Panc1 (cell line): ENCODE measurements around the gene WHRN. TPM values are rescaled to one million over a fixed set of nuclear protein-coding genes. Genes with fewer than 3 reads are reported as not detected.

ENCODE experiments used
- ATAC-seq: fragments of 200-7000 bp; cut with Tn5 transposase; 2 replicates; pipeline ENCODE4 v1.9.1; 2020; ENCODE audit warnings: mild to moderate bottlenecking, moderate library complexity
- BruUV-seq: library from RNA; stranded (reverse); fragments of 400-500 nt; replicated peaks from 2 replicates; lab custom pipeline; 2021; lab: Mats Ljungman, UMichigan
- CTCF ChIA-PET: fragments of 300-600 bp; sonication (Branson Sonifier 250); formaldehyde crosslinking; loops from one replicate; lab custom pipeline; 2022; ENCODE audit warnings: antibody characterized with exemption; lab: Charles Lee
- POLR2A ChIA-PET: fragments of 300-600 bp; sonication (Branson Sonifier 250); formaldehyde crosslinking; loops from one replicate; lab custom pipeline; 2022; ENCODE audit warnings: antibody characterized with exemption; lab: Charles Lee
- DNase-seq: peaks from one replicate; pipeline ENCODE4 v3.0.0-alpha.2; 2010; ENCODE audit warnings: low read depth, low spot score
- H3K27ac ChIP-seq: 2 replicates; pipeline ENCODE4 v1.5.1; 2011; ENCODE audit warnings: mild to moderate bottlenecking, low read length, inconsistent platforms
- H3K27me3 ChIP-seq: fragments of 200-500 bp; sonication (Bioruptor generic); 2 replicates; pipeline ENCODE4 v1.6.0; 2014; ENCODE audit warnings: low read length, inconsistent platforms; ENCODE audit not compliant: control insufficient read depth, insufficient read depth
- H3K36me3 ChIP-seq: fragments of 200-500 bp; sonication (Bioruptor generic); 2 replicates; pipeline ENCODE4 v1.5.1; 2014; ENCODE audit warnings: inconsistent platforms, mild to moderate bottlenecking, low read length, moderate library complexity; ENCODE audit not compliant: control insufficient read depth, insufficient read depth
- H3K4me1 ChIP-seq: 2 replicates; pipeline ENCODE4 v1.5.1; 2011; ENCODE audit warnings: inconsistent platforms, mild to moderate bottlenecking, low read length, moderate library complexity; ENCODE audit not compliant: control insufficient read depth, insufficient read depth
- H3K4me3 ChIP-seq, 2 experiments: 2 replicates each; pipeline ENCODE4 v1.5.1; 2011 to 2012; ENCODE audit warnings: low read depth in 2 of 2, low read length in 2 of 2, mild to moderate bottlenecking in 2 of 2, inconsistent platforms in 1 of 2, moderate library complexity in 1 of 2
- H3K9me3 ChIP-seq: fragments of 200-500 bp; sonication (Bioruptor generic); 2 replicates; pipeline ENCODE4 v1.5.1; 2014; ENCODE audit warnings: low read depth, mild to moderate bottlenecking, inconsistent platforms, low read length, moderate library complexity; ENCODE audit not compliant: control insufficient read depth, insufficient read depth
- CTCF ChIP-seq: fragments of 450-650 bp; IDR thresholded peaks from 2 replicates; pipeline ENCODE4 v1.5.1; 2017; ENCODE audit warnings: mild to moderate bottlenecking
- POLR2AphosphoS5 ChIP-seq: IDR thresholded peaks from 2 replicates; pipeline ENCODE4 v1.6.1; 2012; ENCODE audit warnings: mild to moderate bottlenecking, low read depth, low read length, moderate library complexity
- SIN3A ChIP-seq: IDR thresholded peaks from 2 replicates; pipeline ENCODE4 v1.6.1; 2012; ENCODE audit warnings: low read depth, mild to moderate bottlenecking, low read length, moderate library complexity, borderline replicate concordance; ENCODE audit not compliant: insufficient read depth
- TCF7L2 ChIP-seq: IDR thresholded peaks from 2 replicates; pipeline ENCODE4 v1.6.1; 2011; ENCODE audit warnings: mild to moderate bottlenecking, low read depth, low read length, inconsistent platforms
- in situ Hi-C: cut with HindIII; loops from 2 replicates; pipeline ENCODE4 v1.10.0; 2016; ENCODE audit warnings: low sequenced_read_pairs, low pct_unique_long_range_greater_than_20kb
- intact Hi-C: fragments of 100-400 bp; cut with micrococcal nuclease; formaldehyde crosslinking; loops from one replicate; pipeline ENCODE4 v1.10.0; 2022; ENCODE audit not compliant: unreplicated experiment
- total RNA-seq: library from RNA; stranded (reverse); gene quantifications from one replicate; pipeline ENCODE4 v1.2.1, GENCODE V29; 2021; ENCODE audit not compliant: unreplicated experiment
- TF ChIP-seq, protein P1 (sequence below), 2 experiments: IDR thresholded peaks; 2 replicates each; pipeline ENCODE4 v1.6.1; 2011 to 2012; ENCODE audit warnings: low read depth in 2 of 2, control low read depth in 1 of 2, low read length in 1 of 2, mild to moderate bottlenecking in 1 of 2, moderate library complexity in 1 of 2; ENCODE audit not compliant: insufficient read depth in 1 of 2

WHRN gene
- total RNA-seq, 1 experiment from 2014 or later: 18.0 TPM

DNA sequence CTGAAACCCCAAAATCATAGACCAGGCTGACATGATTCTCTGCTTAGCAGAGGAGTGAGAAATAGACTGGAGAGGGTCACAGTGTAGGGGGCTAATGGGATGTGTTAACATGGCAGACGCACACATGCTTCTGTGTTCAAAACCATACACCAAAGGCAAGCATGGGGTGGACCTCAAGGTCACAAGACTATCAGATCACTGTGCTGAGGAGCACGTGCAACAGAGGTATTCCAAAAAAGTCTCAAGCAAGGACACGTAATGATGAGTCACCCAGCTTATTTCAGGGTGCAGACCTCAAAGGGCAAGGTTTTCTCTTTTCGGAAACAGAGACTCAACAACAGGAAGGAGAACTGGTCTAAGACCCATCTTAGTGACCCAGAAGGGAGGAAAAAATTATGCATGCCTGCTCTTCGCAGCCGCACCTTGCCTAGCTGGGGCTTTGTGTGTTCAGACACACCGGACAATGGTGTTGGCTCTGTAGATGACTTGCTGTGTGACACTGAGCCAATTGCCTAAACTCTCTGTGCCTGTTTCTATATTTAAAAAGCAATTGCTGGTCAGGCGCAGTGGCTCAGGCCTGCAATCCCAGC, 20.3 kb downstream of the WHRN start:
- Histone ChIP-seq H3K27me3 (no peaks in the 10 kb centered on the region), H3K9me3 (no peaks in the 10 kb centered on the region), H3K4me3 (no peak overlapping the region), H3K36me3 (no peaks in the 10 kb centered on the region), H3K4me1 (no peaks in the 10 kb centered on the region), H3K27ac (no peak overlapping the region)
- ChIA-PET POLR2A (no interaction called here), CTCF (interaction anchor here (0.6 kb wide), 1 partner anchor 178 kb away, joined by 4 read pairs; no protein-coding TSS in a partner anchor)
- in situ Hi-C loops: no loop called here
- no TSS peak for BruUV-seq
- no peak for ATAC-seq
- intact Hi-C loops: loop anchor here (5.0 kb wide), 1 partner anchor 78 kb away; no protein-coding TSS in a partner anchor
- no peak for DNase-seq
- TF ChIP-seq TCF7L2 (no peak), CTCF (no peak), POLR2AphosphoS5 (no peak), SIN3A (no peak)
- TF ChIP-seq, protein P1, sequence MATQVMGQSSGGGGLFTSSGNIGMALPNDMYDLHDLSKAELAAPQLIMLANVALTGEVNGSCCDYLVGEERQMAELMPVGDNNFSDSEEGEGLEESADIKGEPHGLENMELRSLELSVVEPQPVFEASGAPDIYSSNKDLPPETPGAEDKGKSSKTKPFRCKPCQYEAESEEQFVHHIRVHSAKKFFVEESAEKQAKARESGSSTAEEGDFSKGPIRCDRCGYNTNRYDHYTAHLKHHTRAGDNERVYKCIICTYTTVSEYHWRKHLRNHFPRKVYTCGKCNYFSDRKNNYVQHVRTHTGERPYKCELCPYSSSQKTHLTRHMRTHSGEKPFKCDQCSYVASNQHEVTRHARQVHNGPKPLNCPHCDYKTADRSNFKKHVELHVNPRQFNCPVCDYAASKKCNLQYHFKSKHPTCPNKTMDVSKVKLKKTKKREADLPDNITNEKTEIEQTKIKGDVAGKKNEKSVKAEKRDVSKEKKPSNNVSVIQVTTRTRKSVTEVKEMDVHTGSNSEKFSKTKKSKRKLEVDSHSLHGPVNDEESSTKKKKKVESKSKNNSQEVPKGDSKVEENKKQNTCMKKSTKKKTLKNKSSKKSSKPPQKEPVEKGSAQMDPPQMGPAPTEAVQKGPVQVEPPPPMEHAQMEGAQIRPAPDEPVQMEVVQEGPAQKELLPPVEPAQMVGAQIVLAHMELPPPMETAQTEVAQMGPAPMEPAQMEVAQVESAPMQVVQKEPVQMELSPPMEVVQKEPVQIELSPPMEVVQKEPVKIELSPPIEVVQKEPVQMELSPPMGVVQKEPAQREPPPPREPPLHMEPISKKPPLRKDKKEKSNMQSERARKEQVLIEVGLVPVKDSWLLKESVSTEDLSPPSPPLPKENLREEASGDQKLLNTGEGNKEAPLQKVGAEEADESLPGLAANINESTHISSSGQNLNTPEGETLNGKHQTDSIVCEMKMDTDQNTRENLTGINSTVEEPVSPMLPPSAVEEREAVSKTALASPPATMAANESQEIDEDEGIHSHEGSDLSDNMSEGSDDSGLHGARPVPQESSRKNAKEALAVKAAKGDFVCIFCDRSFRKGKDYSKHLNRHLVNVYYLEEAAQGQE (IDR thresholded peaks at IDR 0.05; ENCODE audit: insufficient read depth in 1 of 2, low read depth in 2 of 2, low read length in 1 of 2): no peak

DNA sequence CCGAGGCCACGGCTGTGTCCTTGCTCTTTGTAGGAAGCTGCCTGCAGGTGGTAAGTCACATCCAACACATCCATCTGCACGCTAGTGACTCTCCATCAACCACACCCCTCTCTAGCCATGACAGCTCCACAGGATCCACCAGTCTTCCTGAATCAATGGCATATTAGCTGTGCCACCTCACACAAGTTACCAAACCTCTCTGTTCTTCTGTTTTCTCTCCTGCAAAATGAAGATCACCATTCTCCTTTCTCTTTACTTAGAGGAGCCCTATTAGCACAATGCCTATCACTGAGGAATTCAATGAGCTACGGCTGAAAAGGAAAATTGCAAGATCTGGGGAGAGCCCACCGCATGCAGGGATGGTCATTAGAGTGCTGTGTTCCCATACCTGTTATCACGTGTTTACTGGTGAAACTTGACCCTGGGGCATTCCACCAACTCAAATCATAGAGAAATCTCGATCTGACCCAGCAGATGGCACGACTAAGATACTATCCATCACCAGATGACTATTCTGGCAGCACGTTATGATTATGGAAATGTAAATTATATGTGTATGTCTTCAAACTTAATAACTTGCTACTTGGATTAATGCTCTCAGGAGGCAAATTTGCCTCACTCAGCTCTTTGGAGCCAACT, 20.9 kb downstream of the WHRN start:
- ChIA-PET POLR2A (no interaction called here), CTCF (no interaction called here)
- DNase-seq (no peak), ATAC-seq (no peak)
- no peak overlapping the region for H3K4me3 ChIP-seq
- H3K27me3 ChIP-seq: no peaks in the 10 kb centered on the region
- in situ Hi-C loops: no loop called here
- BruUV-seq: no TSS peak
- intact Hi-C loops: no loop called here
- H3K36me3 ChIP-seq: no peaks in the 10 kb centered on the region
- H3K27ac ChIP-seq: no peak overlapping the region
- H3K9me3 ChIP-seq: no peaks in the 10 kb centered on the region
- H3K4me1 ChIP-seq: no peaks in the 10 kb centered on the region
- no peak for TF ChIP-seq CTCF
